NT2/D1 (cell line): ENCODE results near the gene SIX1.

Source experiments
- SUZ12 ChIP-seq: IDR thresholded peaks from 2 replicates; pipeline ENCODE4 v1.6.1; 2011; ENCODE audit not compliant: insufficient read length, insufficient read depth; ENCODE audit errors: extremely low read depth
- YY1 ChIP-seq: IDR thresholded peaks from 2 replicates; pipeline ENCODE4 v1.6.1; 2011; ENCODE audit not compliant: insufficient read length, insufficient read depth
- ZNF274 ChIP-seq: IDR thresholded peaks from 2 replicates; pipeline ENCODE4 v1.6.1; 2011; ENCODE audit warnings: mild to moderate bottlenecking, low read depth, low read length

- no peak for TF ChIP-seq YY1
- no peak for TF ChIP-seq SUZ12
- no peak for TF ChIP-seq ZNF274
These were observed 1.4 kb downstream of the SIX1 start for GRCh38 chr14:60647837-60648248.
